ENCODE measurements around the gene ARRB2. TPM values are rescaled to one million over a fixed set of nuclear protein-coding genes. Genes with fewer than 3 reads are reported as not detected.

The ARRB2 gene
- total RNA-seq, 1 donor from 2014 or later = 10.3 TPM

DNA sequence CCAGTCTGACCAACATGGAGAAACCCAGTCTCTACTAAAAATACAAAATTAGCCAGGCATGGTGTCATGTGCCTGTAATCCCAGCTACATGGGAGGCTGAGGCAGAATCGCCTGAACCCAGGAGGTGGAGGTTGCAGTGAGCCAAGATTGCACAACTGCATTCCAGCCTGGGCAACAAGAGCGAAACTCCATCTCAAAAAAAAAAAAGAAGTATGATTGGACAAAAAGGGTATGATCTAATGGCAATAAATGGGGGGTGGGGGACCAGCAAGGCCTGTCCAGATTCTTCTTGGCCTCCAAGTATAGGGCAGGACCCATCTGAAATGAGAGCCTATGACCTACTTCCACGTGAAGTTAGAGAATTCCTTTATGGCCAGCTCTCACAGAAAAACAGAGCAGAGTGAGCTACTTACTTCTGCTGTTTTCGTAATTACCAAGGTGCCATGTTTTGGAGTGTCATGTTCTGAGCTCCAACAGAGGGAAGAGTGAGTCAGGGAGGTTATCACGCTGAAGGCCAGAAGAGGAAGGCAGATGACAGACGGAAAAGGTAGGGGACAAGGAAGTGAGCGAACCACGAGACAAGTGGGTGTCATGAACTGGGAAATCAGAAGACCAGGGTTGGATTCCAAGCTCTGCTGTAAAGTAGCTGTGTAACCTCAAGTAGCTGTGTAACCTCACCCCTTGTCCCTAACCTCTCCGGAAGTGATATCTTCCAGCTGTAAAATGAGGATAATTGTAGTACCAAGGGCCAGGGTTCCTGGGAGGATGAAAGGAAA, 25.6 kb downstream of the ARRB2 start:
- H2AFZ ChIP-seq (ENCODE audit: low read depth, low read length) = no peak overlapping the region
- TF ChIP-seq, protein P1, sequence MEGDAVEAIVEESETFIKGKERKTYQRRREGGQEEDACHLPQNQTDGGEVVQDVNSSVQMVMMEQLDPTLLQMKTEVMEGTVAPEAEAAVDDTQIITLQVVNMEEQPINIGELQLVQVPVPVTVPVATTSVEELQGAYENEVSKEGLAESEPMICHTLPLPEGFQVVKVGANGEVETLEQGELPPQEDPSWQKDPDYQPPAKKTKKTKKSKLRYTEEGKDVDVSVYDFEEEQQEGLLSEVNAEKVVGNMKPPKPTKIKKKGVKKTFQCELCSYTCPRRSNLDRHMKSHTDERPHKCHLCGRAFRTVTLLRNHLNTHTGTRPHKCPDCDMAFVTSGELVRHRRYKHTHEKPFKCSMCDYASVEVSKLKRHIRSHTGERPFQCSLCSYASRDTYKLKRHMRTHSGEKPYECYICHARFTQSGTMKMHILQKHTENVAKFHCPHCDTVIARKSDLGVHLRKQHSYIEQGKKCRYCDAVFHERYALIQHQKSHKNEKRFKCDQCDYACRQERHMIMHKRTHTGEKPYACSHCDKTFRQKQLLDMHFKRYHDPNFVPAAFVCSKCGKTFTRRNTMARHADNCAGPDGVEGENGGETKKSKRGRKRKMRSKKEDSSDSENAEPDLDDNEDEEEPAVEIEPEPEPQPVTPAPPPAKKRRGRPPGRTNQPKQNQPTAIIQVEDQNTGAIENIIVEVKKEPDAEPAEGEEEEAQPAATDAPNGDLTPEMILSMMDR (IDR thresholded peaks at IDR 0.05; ENCODE audit: insufficient read depth, low read depth, low read length) = no peak
- TF ChIP-seq EZH2 (IDR thresholded peaks at IDR 0.05; ENCODE audit: insufficient read depth, low read length) = no peak
- H3K27me3 Mint-ChIP-seq (ENCODE audit: low read depth, unreplicated experiment) = peaks cover 23% of the 10 kb centered on the region
- H3K9ac ChIP-seq (ENCODE audit: low read length) = no peak overlapping the region
- H3K4me2 ChIP-seq (ENCODE audit: low read length) = no peak overlapping the region
- FAIRE-seq (no peak), DNase-seq (ENCODE audit: low read depth) (no peak)
- peaks cover 9% of the 10 kb centered on the region for H3K36me3 Mint-ChIP-seq (ENCODE audit: low read depth, unreplicated experiment)
- H3K4me1 Mint-ChIP-seq (ENCODE audit: low read depth, unreplicated experiment) = no peaks in the 10 kb centered on the region
- H3K79me2 ChIP-seq (ENCODE audit: insufficient read depth, low read length) = no peaks in the 10 kb centered on the region
- H3K27ac ChIP-seq (ENCODE audit: low read depth, low read length) = no peak overlapping the region
- peak overlapping the region; percentile 42 for H3K4me3 Mint-ChIP-seq (ENCODE audit: unreplicated experiment)
- H3K9me3 Mint-ChIP-seq (ENCODE audit: unreplicated experiment) = no peaks in the 10 kb centered on the region
- H3K27ac Mint-ChIP-seq (ENCODE audit: unreplicated experiment) = no peak overlapping the region
- H3K4me1 ChIP-seq (ENCODE audit: insufficient read depth, low read length) = peaks cover 12% of the 10 kb centered on the region
- peaks cover 27% of the 10 kb centered on the region for H3K27me3 ChIP-seq (ENCODE audit: insufficient read depth, low read length)
- H3K4me3 ChIP-seq (ENCODE audit: insufficient read depth, low read depth, low read length) = no peak overlapping the region
- no peaks in the 10 kb centered on the region for H4K20me1 ChIP-seq (ENCODE audit: insufficient read depth, low read length)
- no peaks in the 10 kb centered on the region for H3K9me3 ChIP-seq (ENCODE audit: insufficient read depth, low read depth, low read length)
- H3K36me3 ChIP-seq (ENCODE audit: insufficient read depth, low read length) = no peaks in the 10 kb centered on the region

DNA sequence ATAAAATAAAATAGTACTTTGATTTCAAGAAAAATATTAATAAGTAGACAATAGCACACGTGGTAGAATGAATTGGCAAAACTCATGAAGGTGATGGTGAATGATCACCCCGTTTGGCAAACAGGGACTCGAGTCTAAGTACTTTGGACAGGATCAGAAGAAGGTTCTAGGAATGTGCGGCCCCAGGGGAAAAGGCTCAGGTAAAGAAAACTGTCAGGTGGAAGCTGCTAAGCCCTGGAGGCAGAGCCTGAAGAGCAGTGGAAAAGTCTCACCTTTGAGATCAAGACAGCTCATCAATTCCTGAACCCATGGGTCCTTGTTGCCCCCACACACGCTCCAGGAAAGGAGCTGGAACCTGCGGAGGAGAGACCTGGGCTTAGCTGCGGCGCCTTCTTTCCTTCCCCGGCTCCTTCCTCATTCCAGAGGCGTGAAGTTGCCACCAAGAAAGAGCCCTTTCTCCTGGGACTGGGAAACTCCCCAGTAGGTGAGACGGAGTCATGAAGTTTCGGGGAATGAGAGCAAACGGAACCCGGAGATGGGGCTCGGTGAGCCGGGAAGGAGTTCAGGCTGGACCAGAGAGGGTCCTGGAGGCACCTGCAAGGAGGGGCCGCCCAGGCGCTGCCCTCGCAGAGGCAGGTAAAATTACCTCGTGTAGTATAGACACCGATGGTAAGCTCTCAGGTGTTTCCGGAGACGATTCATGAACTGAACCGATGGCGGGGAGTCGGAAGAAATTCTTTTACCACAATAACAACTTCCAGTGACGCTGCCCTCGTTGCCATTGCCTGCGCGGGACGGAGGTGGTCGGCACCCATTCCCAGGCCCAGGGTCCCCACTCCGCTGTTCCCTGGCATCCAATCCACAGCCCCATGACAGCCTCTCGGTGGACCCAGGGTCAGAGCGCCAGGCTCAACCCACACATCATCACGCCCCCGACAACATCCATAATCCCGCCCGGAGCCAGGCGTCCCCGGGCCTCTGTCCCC, 28.0 kb downstream of the ARRB2 start:
- Histone ChIP-seq H3K36me3 (ENCODE audit: insufficient read depth, low read length) (no peaks in the 10 kb centered on the region), H3K79me2 (ENCODE audit: insufficient read depth, low read length) (no peaks in the 10 kb centered on the region), H3K27ac (ENCODE audit: low read depth, low read length) (no peak overlapping the region), H3K4me1 (ENCODE audit: insufficient read depth, low read length) (peaks cover 12% of the 10 kb centered on the region), H3K27me3 (ENCODE audit: insufficient read depth, low read length) (peaks cover 31% of the 10 kb centered on the region), H4K20me1 (ENCODE audit: insufficient read depth, low read length) (no peaks in the 10 kb centered on the region), H3K9me3 (ENCODE audit: insufficient read depth, low read depth, low read length) (no peaks in the 10 kb centered on the region), H3K4me2 (ENCODE audit: low read length) (peak overlapping the region; percentile 93), H3K9ac (ENCODE audit: low read length) (peak overlapping the region; percentile 63), H2AFZ (ENCODE audit: low read depth, low read length) (peak overlapping the region; percentile 92), H3K4me3 (ENCODE audit: insufficient read depth, low read depth, low read length) (peak overlapping the region; percentile 63)
- H3K27ac Mint-ChIP-seq (ENCODE audit: unreplicated experiment) = no peak overlapping the region
- DNase-seq (ENCODE audit: low read depth) (no peak), FAIRE-seq (no peak)
- H3K4me3 Mint-ChIP-seq (ENCODE audit: unreplicated experiment) = peak overlapping the region; percentile 78
- H3K27me3 Mint-ChIP-seq (ENCODE audit: low read depth, unreplicated experiment) = peaks cover 45% of the 10 kb centered on the region
- no peaks in the 10 kb centered on the region for H3K9me3 Mint-ChIP-seq (ENCODE audit: unreplicated experiment)
- no peaks in the 10 kb centered on the region for H3K4me1 Mint-ChIP-seq (ENCODE audit: low read depth, unreplicated experiment)
- peak; percentile 89 for TF ChIP-seq EZH2 (IDR thresholded peaks at IDR 0.05; ENCODE audit: insufficient read depth, low read length)
- TF ChIP-seq, protein P1 (IDR thresholded peaks at IDR 0.05; ENCODE audit: insufficient read depth, low read depth, low read length) = no peak
- peaks cover 9% of the 10 kb centered on the region for H3K36me3 Mint-ChIP-seq (ENCODE audit: low read depth, unreplicated experiment)
